Stimulated activated CD8-positive, alpha-beta memory T cell treated with anti-CD3 and anti-CD28 coated beads, Interleukin-12 subunit alpha, Interleukin-12 subunit beta, amount 100 ng/mL, for 24 hours (primary cell): ENCODE data around the gene UTP4.
"Not testable (repeated sequence)": the region's sequence is repeated elsewhere in the genome, so short reads cannot be mapped to it uniquely, and the experiment has no call there.

ENCODE experiments used
- DNase-seq: peaks from one replicate; pipeline ENCODE4 v3.0.0-alpha.2; 2020; ENCODE audit errors: extremely low read depth

The UTP4 gene

GRCh38 chr16:69110406-69110805 is 22.0 kb upstream of the UTP4 start:
- no peak for DNase-seq

GRCh38 chr16:69111216-69111875 is 21.1 kb upstream of the UTP4 start:
- no peak for DNase-seq

- DNase-seq = no peak
Measured at GRCh38 chr16:69111876-69112230, 20.6 kb upstream of the UTP4 start.

GRCh38 chr16:69112285-69113129 is 19.9 kb upstream of the UTP4 start:
- DNase-seq = no peak

- DNase-seq = no peak
Measured at GRCh38 chr16:69113216-69113615, 19.2 kb upstream of the UTP4 start.

- DNase-seq = no peak
Measured at GRCh38 chr16:69114346-69114975, 18.0 kb upstream of the UTP4 start.

GRCh38 chr16:69114976-69115355 is 17.5 kb upstream of the UTP4 start:
- DNase-seq = no peak

- DNase-seq = no peak
Measured at GRCh38 chr16:69115361-69115760, 17.1 kb upstream of the UTP4 start.

GRCh38 chr16:69115837-69116236 is 16.6 kb upstream of the UTP4 start:
- no peak for DNase-seq

GRCh38 chr16:69116256-69116875 is 16.1 kb upstream of the UTP4 start:
- no peak for DNase-seq

GRCh38 chr16:69116906-69117305 is 15.5 kb upstream of the UTP4 start:
- DNase-seq = no peak

GRCh38 chr16:69118468-69118867 is 14.0 kb upstream of the UTP4 start:
- no peak for DNase-seq

GRCh38 chr16:69118994-69119393 is 13.5 kb upstream of the UTP4 start:
- no peak for DNase-seq

- no peak for DNase-seq
Measured at GRCh38 chr16:69119536-69119935, 12.9 kb upstream of the UTP4 start.

GRCh38 chr16:69120096-69120664 is 12.3 kb upstream of the UTP4 start:
- no peak for DNase-seq

GRCh38 chr16:69123910-69124309 is 8.5 kb upstream of the UTP4 start:
- no peak for DNase-seq

GRCh38 chr16:69124406-69124805 is 8.0 kb upstream of the UTP4 start:
- DNase-seq = not testable (repeated sequence)

GRCh38 chr16:69124961-69125360 is 7.5 kb upstream of the UTP4 start:
- DNase-seq = not testable (repeated sequence)

- DNase-seq = no peak
Measured at GRCh38 chr16:69126221-69126620, 6.2 kb upstream of the UTP4 start.

GRCh38 chr16:69126801-69127200 is 5.6 kb upstream of the UTP4 start:
- not testable (repeated sequence) for DNase-seq

- DNase-seq = no peak
Measured at GRCh38 chr16:69127966-69128510, 4.4 kb upstream of the UTP4 start.

GRCh38 chr16:69130461-69130860 is 2.0 kb upstream of the UTP4 start:
- no peak for DNase-seq
